ENCODE measurements around the gene UHRF2. TPM values are rescaled to one million over a fixed set of nuclear protein-coding genes. Genes with fewer than 3 reads are reported as not detected.

The UHRF2 gene
- polyA plus RNA-seq, 3 donors from 2014 or later: 10.8 to 15.9 (median 11.6) TPM

- H3K4me3 Mint-ChIP-seq: no peak overlapping the region
- DNase-seq: no peak
- H3K27ac Mint-ChIP-seq: peak overlapping the region in 2 of 6 donors; percentile 8 to 78
- H3K9me3 Mint-ChIP-seq: no peaks in the 10 kb centered on the region
- H3K4me1 Mint-ChIP-seq: peaks cover 7 to 50% of the 10 kb centered on the region in 2 donors
- no peaks in the 10 kb centered on the region for H3K27me3 Mint-ChIP-seq (ENCODE audit: low read depth in 3 of 3)
- peaks cover 0 to 8% (median 8%) of the 10 kb centered on the region in 3 donors for H3K36me3 Mint-ChIP-seq
These were observed 58.3 kb downstream of the UHRF2 start for GRCh38 chr9:6471231-6471850.

GRCh38 chr9:6473151-6473550 lies 60.2 kb downstream of the UHRF2 start:
- peaks cover 4 to 43% of the 10 kb centered on the region in 2 donors for H3K4me1 Mint-ChIP-seq
- no peaks in the 10 kb centered on the region for H3K27me3 Mint-ChIP-seq (ENCODE audit: low read depth in 3 of 3)
- no peaks in the 10 kb centered on the region for H3K9me3 Mint-ChIP-seq
- no peak overlapping the region for H3K27ac Mint-ChIP-seq
- H3K36me3 Mint-ChIP-seq: peaks cover 0 to 4% (median 0%) of the 10 kb centered on the region in 3 donors
- no peak for DNase-seq
- H3K4me3 Mint-ChIP-seq: no peak overlapping the region

GRCh38 chr9:6479959-6480358 lies 67.0 kb downstream of the UHRF2 start:
- Mint-ChIP-seq H3K36me3 (peaks cover 5 to 8% (median 6%) of the 10 kb centered on the region in 3 donors), H3K27me3 (ENCODE audit: low read depth in 3 of 3) (peaks cover 0 to 3% (median 0%) of the 10 kb centered on the region in 3 donors), H3K4me3 (no peak overlapping the region), H3K27ac (no peak overlapping the region), H3K4me1 (no peaks in the 10 kb centered on the region), H3K9me3 (no peaks in the 10 kb centered on the region)
- DNase-seq: no peak

GRCh38 chr9:6484210-6484609 lies 71.2 kb downstream of the UHRF2 start:
- Mint-ChIP-seq H3K36me3 (peaks cover 8 to 21% (median 18%) of the 10 kb centered on the region in 3 donors), H3K9me3 (no peaks in the 10 kb centered on the region), H3K4me3 (no peak overlapping the region), H3K27ac (no peak overlapping the region), H3K4me1 (no peaks in the 10 kb centered on the region), H3K27me3 (ENCODE audit: low read depth in 3 of 3) (peaks cover 0 to 3% (median 0%) of the 10 kb centered on the region in 3 donors)
- DNase-seq: no peak

- Mint-ChIP-seq H3K9me3 (no peaks in the 10 kb centered on the region), H3K36me3 (peaks cover 5 to 25% (median 16%) of the 10 kb centered on the region in 3 donors), H3K4me1 (peaks cover 6 to 17% of the 10 kb centered on the region in 2 donors), H3K27me3 (ENCODE audit: low read depth in 3 of 3) (peaks cover 0 to 3% (median 0%) of the 10 kb centered on the region in 3 donors), H3K27ac (no peak overlapping the region), H3K4me3 (no peak overlapping the region)
- no peak for DNase-seq
These were observed 75.4 kb downstream of the UHRF2 start for GRCh38 chr9:6488395-6488794.

- H3K27ac Mint-ChIP-seq: no peak overlapping the region
These were observed 76.1 kb downstream of the UHRF2 start for GRCh38 chr9:6489099-6489498.

GRCh38 chr9:6490863-6491262 lies 77.9 kb downstream of the UHRF2 start:
- Mint-ChIP-seq H3K27me3 (ENCODE audit: low read depth in 3 of 3) (no peaks in the 10 kb centered on the region), H3K9me3 (no peaks in the 10 kb centered on the region), H3K36me3 (peaks cover 5 to 29% (median 16%) of the 10 kb centered on the region in 3 donors), H3K4me3 (no peak overlapping the region), H3K27ac (no peak overlapping the region), H3K4me1 (peaks cover 6 to 23% of the 10 kb centered on the region in 2 donors)
- DNase-seq: no peak

More at GRCh38 chr9:6489099-6489498, 76.1 kb downstream of the UHRF2 start:
- Mint-ChIP-seq H3K4me3 (no peak overlapping the region), H3K27me3 (ENCODE audit: low read depth in 3 of 3) (peaks cover 0 to 3% (median 0%) of the 10 kb centered on the region in 3 donors), H3K9me3 (no peaks in the 10 kb centered on the region), H3K4me1 (peaks cover 6 to 23% of the 10 kb centered on the region in 2 donors), H3K36me3 (peaks cover 9 to 30% (median 20%) of the 10 kb centered on the region in 3 donors)
- no peak for DNase-seq

- Mint-ChIP-seq H3K27ac (peak overlapping the region in 2 of 6 donors; percentile 7 to 39), H3K4me3 (no peak overlapping the region), H3K4me1 (peaks cover 6 to 23% of the 10 kb centered on the region in 2 donors), H3K9me3 (no peaks in the 10 kb centered on the region), H3K27me3 (ENCODE audit: low read depth in 3 of 3) (peaks cover 0 to 2% (median 0%) of the 10 kb centered on the region in 3 donors), H3K36me3 (peaks cover 10 to 24% (median 17%) of the 10 kb centered on the region in 3 donors)
- DNase-seq: no peak
These were observed 82.5 kb downstream of the UHRF2 start for GRCh38 chr9:6495466-6495865.

- DNase-seq: no peak
- H3K27ac Mint-ChIP-seq: peak overlapping the region in 2 of 6 donors; percentile 21 to 40
- peaks cover 12 to 29% (median 27%) of the 10 kb centered on the region in 3 donors for H3K36me3 Mint-ChIP-seq
- no peak overlapping the region for H3K4me3 Mint-ChIP-seq
- peaks cover 1 to 6% of the 10 kb centered on the region in 2 donors for H3K4me1 Mint-ChIP-seq
- H3K9me3 Mint-ChIP-seq: no peaks in the 10 kb centered on the region
- peaks cover 0 to 2% (median 0%) of the 10 kb centered on the region in 3 donors for H3K27me3 Mint-ChIP-seq (ENCODE audit: low read depth in 3 of 3)
These were observed 86.0 kb downstream of the UHRF2 start for GRCh38 chr9:6498982-6499381.

- peaks cover 0 to 2% (median 0%) of the 10 kb centered on the region in 3 donors for H3K27me3 Mint-ChIP-seq (ENCODE audit: low read depth in 3 of 3)
- peaks cover 1 to 5% of the 10 kb centered on the region in 2 donors for H3K4me1 Mint-ChIP-seq
- peak overlapping the region in 2 of 6 donors; percentile 26 to 31 for H3K27ac Mint-ChIP-seq
- no peak for DNase-seq
- peaks cover 16 to 45% (median 43%) of the 10 kb centered on the region in 3 donors for H3K36me3 Mint-ChIP-seq
- no peak overlapping the region for H3K4me3 Mint-ChIP-seq
- no peaks in the 10 kb centered on the region for H3K9me3 Mint-ChIP-seq
These were observed 88.7 kb downstream of the UHRF2 start for GRCh38 chr9:6501526-6502210.

GRCh38 chr9:6502399-6502798 lies 89.4 kb downstream of the UHRF2 start:
- Mint-ChIP-seq H3K9me3 (no peaks in the 10 kb centered on the region), H3K27ac (no peak overlapping the region), H3K27me3 (ENCODE audit: low read depth in 3 of 3) (peaks cover 0 to 2% (median 0%) of the 10 kb centered on the region in 3 donors), H3K4me1 (peaks cover 1 to 5% of the 10 kb centered on the region in 2 donors), H3K36me3 (peaks cover 16 to 49% (median 38%) of the 10 kb centered on the region in 3 donors), H3K4me3 (no peak overlapping the region)
- DNase-seq: no peak

GRCh38 chr9:6506571-6506970 lies 93.6 kb downstream of the UHRF2 start:
- Mint-ChIP-seq H3K9me3 (no peaks in the 10 kb centered on the region), H3K36me3 (peaks cover 23 to 44% (median 31%) of the 10 kb centered on the region in 3 donors), H3K27me3 (ENCODE audit: low read depth in 3 of 3) (no peaks in the 10 kb centered on the region), H3K4me3 (no peak overlapping the region), H3K27ac (peak overlapping the region in 2 of 6 donors; percentile 29 to 31), H3K4me1 (peaks cover 8 to 22% of the 10 kb centered on the region in 2 donors)
- no peak for DNase-seq

GRCh38 chr9:6512085-6512657 lies 99.2 kb downstream of the UHRF2 start:
- H3K27me3 Mint-ChIP-seq (ENCODE audit: low read depth in 3 of 3): no peaks in the 10 kb centered on the region
- peaks cover 7 to 18% (median 9%) of the 10 kb centered on the region in 3 donors for H3K36me3 Mint-ChIP-seq
- peaks cover 6 to 19% of the 10 kb centered on the region in 2 donors for H3K4me1 Mint-ChIP-seq
- no peak for DNase-seq
- no peaks in the 10 kb centered on the region for H3K9me3 Mint-ChIP-seq
- H3K27ac Mint-ChIP-seq: peak overlapping the region in 1 of 6 donors; percentile 40
- no peak overlapping the region for H3K4me3 Mint-ChIP-seq

GRCh38 chr9:6522263-6522662 lies 109.3 kb downstream of the UHRF2 start:
- H3K27me3 Mint-ChIP-seq (ENCODE audit: low read depth in 3 of 3): peaks cover 0 to 2% (median 0%) of the 10 kb centered on the region in 3 donors
- peaks cover 0 to 12% (median 4%) of the 10 kb centered on the region in 6 donors for H3K9me3 Mint-ChIP-seq
- no peaks in the 10 kb centered on the region for H3K4me1 Mint-ChIP-seq
- no peak overlapping the region for H3K27ac Mint-ChIP-seq
- H3K4me3 Mint-ChIP-seq: no peak overlapping the region
- no peak for DNase-seq
- H3K36me3 Mint-ChIP-seq: peaks cover 16 to 43% (median 36%) of the 10 kb centered on the region in 3 donors

Data from immature natural killer cell (primary cell).